GM18868 (cell line): ENCODE data around the gene TMEM151B.
"Not testable (repeated sequence)": the region's sequence is repeated elsewhere in the genome, so short reads cannot be mapped to it uniquely, and the experiment has no call there.

Source experiments
- ATAC-seq: cut with Tn5 transposase; IDR thresholded peaks from one replicate; pipeline ENCODE4 v1.9.1; 2021; ENCODE audit warnings: mild to moderate bottlenecking, moderate library complexity; ENCODE audit not compliant: unreplicated experiment

Gene TMEM151B

DNA sequence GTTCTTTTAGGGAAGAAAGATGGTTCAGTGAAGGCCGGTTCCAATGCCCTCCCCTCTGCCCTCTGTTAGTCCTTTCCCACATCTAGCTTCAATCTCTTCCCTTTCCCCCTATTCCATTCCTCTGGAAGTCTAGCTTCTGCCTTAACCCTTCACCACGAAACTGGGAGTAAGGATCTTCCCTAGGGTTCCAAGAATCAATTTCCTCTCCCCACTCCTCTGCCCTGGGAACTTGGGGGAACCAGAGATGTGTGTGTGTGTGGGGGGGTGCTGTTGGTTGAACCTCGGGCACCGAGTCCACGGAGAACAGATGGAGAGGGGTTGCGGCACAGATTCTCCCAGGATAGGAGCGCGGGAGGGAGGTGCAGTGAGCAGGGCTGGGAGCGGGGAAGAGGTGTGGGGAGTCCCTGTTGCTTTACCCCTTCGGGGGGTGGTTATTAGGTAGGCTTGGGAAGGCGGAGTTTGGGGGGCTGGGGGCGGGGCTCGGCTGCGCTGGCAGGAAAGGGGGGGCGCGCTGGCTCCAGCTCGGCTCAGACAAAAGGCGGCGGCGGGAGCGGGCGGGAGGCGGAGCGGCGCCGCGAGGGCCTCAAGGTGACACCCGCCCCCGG lies at the start of gene TMEM151B:
TSS of gene TMEM151B (plus strand) at position 530 of the 605 bp plus-strand sequence. CDS start 293 bp downstream, outside the sequence.
- ATAC-seq, result no peak

DNA sequence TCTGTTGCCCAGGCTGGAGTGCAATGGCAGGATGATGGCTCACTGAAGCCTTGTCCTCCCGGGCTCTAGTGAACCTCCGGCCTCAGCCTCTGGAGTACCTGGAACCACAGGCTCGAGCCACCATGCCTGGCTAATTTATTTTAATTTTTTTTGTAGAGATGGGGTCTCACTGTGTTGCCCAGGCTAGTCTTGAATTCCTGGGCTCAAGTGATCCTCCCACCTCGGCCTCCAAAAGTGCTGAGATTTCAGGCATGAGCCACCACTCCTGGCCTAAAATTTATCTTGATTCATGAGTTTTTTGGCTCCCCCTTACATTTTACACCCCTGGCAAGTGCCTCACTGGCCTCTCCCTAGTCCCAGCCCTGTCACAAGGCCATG lies 49.3 kb upstream of the TMEM151B start:
- ATAC-seq, result no peak

DNA sequence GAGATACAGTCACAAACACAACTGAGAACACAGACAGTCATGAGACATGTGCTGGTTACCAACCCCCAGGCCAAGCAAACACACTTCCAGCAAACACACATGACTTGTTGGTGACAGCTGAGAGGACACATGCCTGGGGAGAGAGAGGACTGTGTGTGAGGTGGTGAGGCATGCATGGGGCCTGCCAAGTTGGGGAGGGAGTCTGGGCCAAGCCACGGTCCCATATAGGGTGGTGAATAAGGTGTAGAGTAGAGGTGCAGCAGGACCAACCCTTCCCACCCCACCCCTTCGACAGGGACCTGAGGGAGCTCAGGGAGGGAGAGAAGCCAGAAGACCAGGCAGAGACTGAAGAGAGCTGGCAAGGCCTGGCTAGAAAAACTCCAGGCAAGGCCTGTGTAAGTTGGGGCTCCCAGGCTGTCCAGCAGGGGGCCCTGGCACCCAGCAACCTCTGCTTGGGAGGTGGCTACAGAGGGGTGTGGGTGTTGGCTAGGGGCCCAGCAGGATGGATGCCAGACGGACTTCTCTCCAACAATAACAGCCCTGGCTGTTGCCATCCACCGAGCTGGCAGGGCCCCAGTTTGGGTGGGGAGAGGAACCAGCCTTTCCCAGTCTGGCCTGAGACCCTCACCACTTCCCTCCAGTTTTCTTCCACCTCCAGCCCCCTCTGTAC lies 48.8 kb upstream of the TMEM151B start:
- peak; percentile 43 for ATAC-seq

DNA sequence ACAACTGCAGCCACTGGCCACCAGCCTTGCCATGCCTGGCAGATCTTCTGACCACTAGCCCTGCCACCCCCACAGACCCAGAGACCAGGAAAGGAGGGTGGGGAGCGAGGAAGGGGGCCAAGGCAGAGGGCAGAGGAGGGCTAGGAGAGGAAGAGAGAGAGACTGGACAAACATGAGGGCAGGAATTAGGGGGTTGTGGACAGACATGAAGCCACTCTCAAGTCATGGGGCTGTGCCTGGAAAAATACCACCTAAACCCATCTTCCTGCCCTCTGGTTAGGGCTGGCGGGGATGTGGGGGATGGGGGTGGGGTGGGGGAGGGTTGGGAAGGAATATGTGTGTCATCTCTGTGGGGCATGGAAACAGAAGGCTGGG lies 48.3 kb upstream of the TMEM151B start:
- ATAC-seq, result no peak

- no peak for ATAC-seq
Observed at GRCh38 chr6:44222486-44223318, 47.5 kb upstream of the TMEM151B start.

GRCh38 chr6:44223319-44224028 lies 46.8 kb upstream of the TMEM151B start, which contains the start of gene SLC29A1:
Gene SLC29A1, plus strand, starts transcription at chr6:44223595. Its CDS starts 3,719 bp downstream, at chr6:44227314.
- peak; percentile 47 for ATAC-seq

DNA sequence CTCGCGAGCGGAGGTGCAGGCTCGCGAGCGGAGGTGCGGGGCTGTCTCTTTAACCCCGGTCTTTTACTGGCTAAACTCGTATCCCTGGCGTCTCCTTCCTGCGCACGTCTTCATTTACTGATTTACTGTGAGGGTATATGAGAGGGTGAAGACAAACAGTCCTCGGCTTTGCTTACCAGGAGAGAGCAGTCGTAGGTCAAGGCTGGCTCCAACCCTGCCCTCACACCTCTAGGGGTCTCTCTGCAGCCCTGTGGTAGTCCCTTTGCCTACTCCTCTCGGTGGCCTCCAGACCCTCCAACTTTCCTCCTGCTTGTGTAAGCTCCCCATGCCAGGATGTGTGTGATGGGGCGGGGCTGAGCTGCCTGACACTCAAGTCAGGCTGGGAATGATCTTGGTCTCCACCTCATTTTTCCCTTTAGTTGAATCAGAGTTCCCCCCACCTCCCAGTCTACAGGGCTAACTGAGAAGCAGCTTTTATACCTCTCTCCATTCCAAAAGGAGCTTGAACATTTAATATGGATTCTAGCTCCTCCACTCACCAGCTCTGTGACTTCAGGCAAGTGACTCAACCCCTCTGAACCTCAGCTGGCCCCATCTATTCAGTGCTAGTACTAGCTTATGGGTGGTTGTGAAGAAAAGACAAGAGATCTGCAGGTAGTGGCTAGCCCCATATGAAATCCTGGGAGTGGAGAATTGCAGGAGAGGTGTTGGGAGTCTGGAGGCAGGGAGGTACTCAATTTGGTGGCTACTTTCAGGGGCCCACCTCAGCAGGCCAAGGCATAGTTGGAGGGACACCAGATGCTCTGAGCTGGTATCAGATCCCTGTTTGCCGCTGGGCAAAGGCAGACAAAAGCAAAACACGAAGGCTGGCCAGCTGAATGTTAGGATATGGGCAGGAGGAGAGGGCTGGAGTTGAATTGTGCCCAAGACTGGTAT lies 46.0 kb upstream of the TMEM151B start:
- ATAC-seq, result no peak

DNA sequence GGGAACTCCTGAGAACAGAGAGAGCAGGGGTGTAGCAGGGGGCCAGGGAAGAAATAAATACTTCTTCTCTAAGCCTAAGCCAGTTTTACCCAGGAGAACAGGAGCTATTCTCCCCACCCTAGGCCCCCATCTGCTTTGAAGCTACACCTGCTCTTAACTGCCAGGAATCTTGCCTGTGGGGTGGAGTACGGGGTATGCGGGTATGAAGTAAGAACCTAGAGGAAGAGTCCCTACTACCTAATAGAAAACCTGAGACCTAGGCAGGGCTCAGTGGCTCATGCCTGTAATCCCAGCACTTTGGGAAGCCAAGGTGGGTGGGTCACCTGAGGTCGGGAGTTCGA lies 45.3 kb upstream of the TMEM151B start:
- no peak for ATAC-seq

- no peak for ATAC-seq
Observed at GRCh38 chr6:44225579-44226325, 44.5 kb upstream of the TMEM151B start.

- ATAC-seq, result no peak
Observed at GRCh38 chr6:44226368-44227147, 43.7 kb upstream of the TMEM151B start.

- no peak for ATAC-seq
Observed at GRCh38 chr6:44227148-44227793, 43.0 kb upstream of the TMEM151B start.

- ATAC-seq, result no peak
Observed at GRCh38 chr6:44228031-44228430, 42.2 kb upstream of the TMEM151B start.

DNA sequence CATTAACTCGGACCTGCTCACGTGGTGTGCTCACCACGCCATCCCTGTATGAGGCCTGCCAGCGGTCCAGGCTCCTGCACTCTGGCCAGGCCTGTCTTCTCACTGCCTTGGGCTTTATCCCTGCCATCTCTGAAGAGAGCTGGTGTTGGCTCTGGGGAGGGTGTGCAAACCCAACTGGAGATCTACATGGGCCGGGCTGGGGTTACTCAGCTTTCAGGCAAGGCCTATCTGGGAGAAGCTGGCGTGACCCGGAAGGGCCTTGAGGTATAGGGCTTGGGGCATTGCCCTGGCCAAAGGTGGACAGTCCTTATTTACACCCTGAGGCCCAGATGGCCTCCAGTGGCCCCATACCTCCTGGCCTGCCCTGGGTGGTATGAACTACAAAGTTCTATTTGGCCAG lies 41.8 kb upstream of the TMEM151B start:
- ATAC-seq, result no peak

GRCh38 chr6:44228836-44229235 lies 41.4 kb upstream of the TMEM151B start:
- no peak for ATAC-seq

- no peak for ATAC-seq
Observed at GRCh38 chr6:44229376-44230033, 40.7 kb upstream of the TMEM151B start.

- ATAC-seq, result no peak
Observed at GRCh38 chr6:44230034-44230675, 40.1 kb upstream of the TMEM151B start.

- ATAC-seq, result not testable (repeated sequence)
Observed at GRCh38 chr6:44231426-44231825, 38.8 kb upstream of the TMEM151B start.
